Cardiac muscle cell (in vitro differentiated cells and primary cell): ENCODE results near the gene MEIOSIN. TPM values are rescaled to one million over a fixed set of nuclear protein-coding genes. Genes with fewer than 3 reads are reported as not detected.

Experiments
- DNase-seq, 2 donors: peaks; one replicate each; pipeline versions ENCODE4 v3.0.0 to v3.0.0-alpha.2; 2010 to 2017; ENCODE audit warnings: low read depth in 1 of 2, low spot score in 1 of 2
- H3K27ac ChIP-seq: fragments of 200-600 bp; sonication (generic); 2 replicates; pipeline ENCODE4 v1.5.1; 2016
- H3K27me3 ChIP-seq: fragments of 200-600 bp; sonication (generic); 2 replicates; pipeline ENCODE4 v1.6.0; 2016; ENCODE audit warnings: control low read depth
- H3K36me3 ChIP-seq: fragments of 200-600 bp; sonication (generic); 2 replicates; pipeline ENCODE4 v1.5.1; 2016; ENCODE audit warnings: control low read depth
- H3K4me1 ChIP-seq: fragments of 200-600 bp; sonication (generic); 2 replicates; pipeline ENCODE4 v1.8.1; 2017; ENCODE audit warnings: low read depth, mild to moderate bottlenecking, mixed run types
- H3K4me3 ChIP-seq: fragments of 200-600 bp; sonication (generic); 2 replicates; pipeline ENCODE4 v1.5.1; 2016; ENCODE audit warnings: mild to moderate bottlenecking
- H3K9me3 ChIP-seq: fragments of 200-600 bp; sonication (generic); 2 replicates; pipeline ENCODE4 v1.5.1; 2017; ENCODE audit warnings: low read depth, mild to moderate bottlenecking, control low read depth
- polyA plus RNA-seq: library from polyadenylated mRNA; unstranded; fragments of >200 nt; fragmentation: Nextera tagmentation; extraction: Ambion mirVana; gene quantifications from 2 replicates; pipeline ENCODE4 v1.2.1, GENCODE V29; 2016
- total RNA-seq: library from RNA; depleted of rRNA; stranded (reverse); fragments of >200 nt; gene quantifications from 2 replicates; pipeline ENCODE4 v1.2.3, GENCODE V29; 2016
- TF ChIP-seq, protein P1 (sequence below): IDR thresholded peaks from 2 replicates; pipeline ENCODE4 v1.5.1; 2012; ENCODE audit warnings: low read depth, mild to moderate bottlenecking, low read length

Gene MEIOSIN
- total and polyA plus RNA-seq, 2 experiments from 2014 or later = 0.18 to 0.33 TPM

DNA sequence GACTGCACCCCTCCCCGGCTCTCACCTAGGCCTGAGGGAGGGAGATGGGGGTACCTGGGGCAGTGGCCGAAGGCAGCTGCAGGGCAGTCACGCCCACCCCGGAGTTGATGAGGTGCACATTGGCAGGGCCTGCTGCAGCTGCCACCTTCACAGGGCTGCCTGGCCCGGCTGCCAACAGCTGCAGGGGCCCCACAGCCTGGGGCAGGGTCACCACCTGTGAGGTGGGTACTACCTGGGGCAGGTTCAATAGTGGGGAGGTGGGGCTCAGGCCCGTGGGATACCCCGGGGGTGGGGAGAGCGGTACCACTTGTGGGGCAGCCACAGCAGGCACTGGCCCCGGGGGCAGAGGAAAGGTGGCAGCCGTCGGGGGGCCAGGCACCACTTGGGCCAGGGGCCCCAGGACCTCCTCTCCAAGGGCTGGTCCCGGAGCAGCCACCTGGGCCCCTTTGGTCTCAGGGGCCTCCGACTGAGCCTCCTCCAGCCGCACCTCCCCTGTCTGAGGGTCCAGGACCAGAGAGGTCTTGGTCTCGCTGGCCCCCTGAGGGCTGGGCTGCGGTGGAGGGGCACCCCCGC lies 33.1 kb downstream of the MEIOSIN start:
- Histone ChIP-seq H3K4me1 (peaks cover 52% of the 10 kb centered on the region), H3K27me3 (no peaks in the 10 kb centered on the region), H3K27ac (peak overlapping the region; percentile 98), H3K36me3 (no peaks in the 10 kb centered on the region), H3K9me3 (no peaks in the 10 kb centered on the region), H3K4me3 (peak overlapping the region; percentile 59)
- no peak for DNase-seq
- TF ChIP-seq, protein P1, sequence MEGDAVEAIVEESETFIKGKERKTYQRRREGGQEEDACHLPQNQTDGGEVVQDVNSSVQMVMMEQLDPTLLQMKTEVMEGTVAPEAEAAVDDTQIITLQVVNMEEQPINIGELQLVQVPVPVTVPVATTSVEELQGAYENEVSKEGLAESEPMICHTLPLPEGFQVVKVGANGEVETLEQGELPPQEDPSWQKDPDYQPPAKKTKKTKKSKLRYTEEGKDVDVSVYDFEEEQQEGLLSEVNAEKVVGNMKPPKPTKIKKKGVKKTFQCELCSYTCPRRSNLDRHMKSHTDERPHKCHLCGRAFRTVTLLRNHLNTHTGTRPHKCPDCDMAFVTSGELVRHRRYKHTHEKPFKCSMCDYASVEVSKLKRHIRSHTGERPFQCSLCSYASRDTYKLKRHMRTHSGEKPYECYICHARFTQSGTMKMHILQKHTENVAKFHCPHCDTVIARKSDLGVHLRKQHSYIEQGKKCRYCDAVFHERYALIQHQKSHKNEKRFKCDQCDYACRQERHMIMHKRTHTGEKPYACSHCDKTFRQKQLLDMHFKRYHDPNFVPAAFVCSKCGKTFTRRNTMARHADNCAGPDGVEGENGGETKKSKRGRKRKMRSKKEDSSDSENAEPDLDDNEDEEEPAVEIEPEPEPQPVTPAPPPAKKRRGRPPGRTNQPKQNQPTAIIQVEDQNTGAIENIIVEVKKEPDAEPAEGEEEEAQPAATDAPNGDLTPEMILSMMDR = no peak

DNA sequence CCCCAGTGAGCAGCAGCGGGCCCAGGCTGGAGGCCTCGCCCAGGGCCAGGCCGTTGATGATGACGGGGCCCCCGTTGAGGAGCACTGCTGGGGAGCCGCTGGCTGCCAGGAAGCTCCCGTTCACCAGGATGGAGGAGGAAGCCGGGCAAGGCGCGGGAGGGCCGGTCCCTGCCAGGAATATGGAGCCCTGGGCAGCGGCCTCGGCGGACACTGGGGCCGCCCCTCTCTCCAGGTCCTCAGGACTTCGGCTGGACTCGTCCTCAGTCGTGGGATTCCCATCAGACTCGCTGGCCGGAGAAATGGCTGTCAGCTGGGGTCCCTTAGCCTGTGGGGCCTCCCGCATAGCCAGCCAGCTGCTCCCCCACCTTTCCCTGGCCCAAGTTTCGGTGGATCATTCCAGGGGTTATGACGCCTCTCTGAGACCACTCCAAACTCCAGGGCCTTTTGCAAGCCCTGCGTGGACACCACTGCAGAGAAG lies 33.7 kb downstream of the MEIOSIN start:
- no peaks in the 10 kb centered on the region for H3K27me3 ChIP-seq
- peak in 1 of 2 donors; percentile 27 for DNase-seq
- peak overlapping the region; percentile 59 for H3K4me3 ChIP-seq
- peaks cover 4% of the 10 kb centered on the region for H3K36me3 ChIP-seq
- H3K9me3 ChIP-seq = no peaks in the 10 kb centered on the region
- H3K4me1 ChIP-seq = peaks cover 48% of the 10 kb centered on the region
- TF ChIP-seq, protein P1 = no peak
- H3K27ac ChIP-seq = peak overlapping the region; percentile 98

DNA sequence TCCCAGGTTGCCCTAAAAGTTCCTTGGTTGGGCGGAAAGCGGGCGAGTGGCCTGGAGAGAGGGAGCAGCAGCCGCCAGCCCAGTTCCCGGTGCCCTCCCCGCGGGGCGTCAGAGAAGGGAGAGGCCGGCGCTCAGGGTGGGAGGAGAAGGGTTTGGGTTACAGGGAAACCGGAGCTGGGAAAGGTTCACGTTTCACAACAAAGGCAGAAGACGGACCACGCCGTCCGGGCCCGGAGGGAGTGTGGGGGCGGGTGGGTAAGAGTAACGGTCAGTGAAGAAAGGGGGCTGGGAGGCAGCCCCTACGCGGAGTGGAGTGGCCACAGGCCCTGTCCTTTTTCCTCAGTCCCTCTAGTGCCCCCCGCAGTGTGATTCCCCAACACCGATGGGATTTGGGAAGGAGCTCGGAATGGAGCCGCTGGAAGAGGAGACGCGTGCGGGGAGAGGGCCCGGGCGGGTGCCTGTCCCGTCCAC lies 34.2 kb downstream of the MEIOSIN start:
- Histone ChIP-seq H3K36me3 (peaks cover 4% of the 10 kb centered on the region), H3K27me3 (no peaks in the 10 kb centered on the region), H3K4me1 (peaks cover 48% of the 10 kb centered on the region), H3K9me3 (no peaks in the 10 kb centered on the region), H3K27ac (peak overlapping the region; percentile 98), H3K4me3 (peak overlapping the region; percentile 59)
- DNase-seq = peak; percentile 93 to 95
- TF ChIP-seq, protein P1 = no peak

DNA sequence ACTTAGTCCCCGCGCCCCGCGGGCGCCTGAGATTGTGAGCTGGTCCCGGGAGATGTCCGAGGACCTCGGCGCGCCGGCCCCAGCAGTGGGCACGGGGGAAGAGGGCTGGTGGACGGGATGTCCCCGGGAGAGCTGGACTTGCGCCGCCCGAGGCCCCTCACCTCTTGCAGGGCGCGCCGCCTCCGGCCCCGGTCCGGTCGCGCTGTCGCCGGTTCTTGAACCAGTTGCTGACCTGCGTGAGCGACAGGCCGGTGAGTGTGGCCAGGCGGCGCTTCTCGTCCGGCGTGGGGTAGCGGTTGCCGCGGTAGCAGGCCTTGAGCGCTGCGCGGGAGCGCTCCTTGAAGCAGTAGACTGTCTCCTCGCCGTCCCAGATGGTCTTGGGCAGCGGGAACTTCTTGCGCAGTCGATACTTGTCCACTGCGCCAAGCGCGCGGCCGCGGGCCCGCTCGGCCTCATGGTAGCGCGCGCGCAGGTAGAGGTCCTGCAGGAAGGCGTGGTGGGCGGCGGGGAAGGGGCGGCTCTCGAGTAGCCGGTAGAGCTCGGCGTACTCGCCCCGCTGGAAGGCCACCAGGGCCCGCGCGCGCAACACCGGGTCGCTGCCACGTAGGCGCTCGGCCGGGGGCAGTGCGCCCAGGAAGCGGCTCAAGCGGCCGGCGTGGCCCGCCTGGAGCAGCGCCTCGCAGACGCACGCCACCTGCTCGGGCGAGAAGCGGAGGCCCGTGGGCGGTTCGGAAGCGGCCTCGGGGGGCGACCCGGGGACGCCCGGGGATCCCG lies 34.8 kb downstream of the MEIOSIN start:
- DNase-seq = peak; percentile 74 to 77
- Histone ChIP-seq H3K9me3 (no peaks in the 10 kb centered on the region), H3K4me3 (peak overlapping the region; percentile 59), H3K27me3 (no peaks in the 10 kb centered on the region), H3K27ac (peak overlapping the region; percentile 98), H3K4me1 (peaks cover 43% of the 10 kb centered on the region), H3K36me3 (peaks cover 8% of the 10 kb centered on the region)
- TF ChIP-seq, protein P1 = no peak

DNA sequence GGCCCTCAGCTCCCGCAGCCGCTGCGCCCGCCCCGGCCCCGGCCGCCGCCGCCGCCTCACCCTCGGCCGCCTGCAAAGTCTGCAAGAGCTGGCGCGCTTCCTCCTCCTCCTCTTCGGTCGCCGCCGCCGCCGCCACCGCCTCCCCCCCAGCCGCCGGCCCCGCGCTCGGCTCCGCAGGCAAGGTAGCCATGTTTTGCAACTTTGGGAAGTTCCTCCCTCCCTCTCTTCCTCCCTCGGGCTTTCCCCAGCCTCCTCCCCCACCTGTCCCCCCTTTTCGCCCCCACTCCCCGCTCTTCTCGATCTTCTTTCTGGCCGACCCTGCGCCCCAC lies 35.4 kb downstream of the MEIOSIN start:
- Histone ChIP-seq H3K4me3 (peak overlapping the region; percentile 59), H3K36me3 (peaks cover 14% of the 10 kb centered on the region), H3K9me3 (no peaks in the 10 kb centered on the region), H3K27ac (peak overlapping the region; percentile 98), H3K27me3 (no peaks in the 10 kb centered on the region), H3K4me1 (peaks cover 38% of the 10 kb centered on the region)
- TF ChIP-seq, protein P1 = no peak
- peak; percentile 52 to 64 for DNase-seq
